ENCODE measurements around the gene NEDD4L.

- no peak for TF ChIP-seq TAF1 (conservative IDR thresholded peaks at IDR 0.05)
- TF ChIP-seq, protein P1, sequence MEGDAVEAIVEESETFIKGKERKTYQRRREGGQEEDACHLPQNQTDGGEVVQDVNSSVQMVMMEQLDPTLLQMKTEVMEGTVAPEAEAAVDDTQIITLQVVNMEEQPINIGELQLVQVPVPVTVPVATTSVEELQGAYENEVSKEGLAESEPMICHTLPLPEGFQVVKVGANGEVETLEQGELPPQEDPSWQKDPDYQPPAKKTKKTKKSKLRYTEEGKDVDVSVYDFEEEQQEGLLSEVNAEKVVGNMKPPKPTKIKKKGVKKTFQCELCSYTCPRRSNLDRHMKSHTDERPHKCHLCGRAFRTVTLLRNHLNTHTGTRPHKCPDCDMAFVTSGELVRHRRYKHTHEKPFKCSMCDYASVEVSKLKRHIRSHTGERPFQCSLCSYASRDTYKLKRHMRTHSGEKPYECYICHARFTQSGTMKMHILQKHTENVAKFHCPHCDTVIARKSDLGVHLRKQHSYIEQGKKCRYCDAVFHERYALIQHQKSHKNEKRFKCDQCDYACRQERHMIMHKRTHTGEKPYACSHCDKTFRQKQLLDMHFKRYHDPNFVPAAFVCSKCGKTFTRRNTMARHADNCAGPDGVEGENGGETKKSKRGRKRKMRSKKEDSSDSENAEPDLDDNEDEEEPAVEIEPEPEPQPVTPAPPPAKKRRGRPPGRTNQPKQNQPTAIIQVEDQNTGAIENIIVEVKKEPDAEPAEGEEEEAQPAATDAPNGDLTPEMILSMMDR (IDR thresholded peaks at IDR 0.05; ENCODE audit: low read depth, low read length, missing input control), result no peak
- TF ChIP-seq, protein P2, sequence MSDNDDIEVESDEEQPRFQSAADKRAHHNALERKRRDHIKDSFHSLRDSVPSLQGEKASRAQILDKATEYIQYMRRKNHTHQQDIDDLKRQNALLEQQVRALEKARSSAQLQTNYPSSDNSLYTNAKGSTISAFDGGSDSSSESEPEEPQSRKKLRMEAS (IDR thresholded peaks at IDR 0.05), result no peak
- TF ChIP-seq GABPA (IDR thresholded peaks at IDR 0.05 in 1 of 2, conservative IDR thresholded peaks at IDR 0.05 in 1 of 2), result no peak
- TF ChIP-seq, protein P3, sequence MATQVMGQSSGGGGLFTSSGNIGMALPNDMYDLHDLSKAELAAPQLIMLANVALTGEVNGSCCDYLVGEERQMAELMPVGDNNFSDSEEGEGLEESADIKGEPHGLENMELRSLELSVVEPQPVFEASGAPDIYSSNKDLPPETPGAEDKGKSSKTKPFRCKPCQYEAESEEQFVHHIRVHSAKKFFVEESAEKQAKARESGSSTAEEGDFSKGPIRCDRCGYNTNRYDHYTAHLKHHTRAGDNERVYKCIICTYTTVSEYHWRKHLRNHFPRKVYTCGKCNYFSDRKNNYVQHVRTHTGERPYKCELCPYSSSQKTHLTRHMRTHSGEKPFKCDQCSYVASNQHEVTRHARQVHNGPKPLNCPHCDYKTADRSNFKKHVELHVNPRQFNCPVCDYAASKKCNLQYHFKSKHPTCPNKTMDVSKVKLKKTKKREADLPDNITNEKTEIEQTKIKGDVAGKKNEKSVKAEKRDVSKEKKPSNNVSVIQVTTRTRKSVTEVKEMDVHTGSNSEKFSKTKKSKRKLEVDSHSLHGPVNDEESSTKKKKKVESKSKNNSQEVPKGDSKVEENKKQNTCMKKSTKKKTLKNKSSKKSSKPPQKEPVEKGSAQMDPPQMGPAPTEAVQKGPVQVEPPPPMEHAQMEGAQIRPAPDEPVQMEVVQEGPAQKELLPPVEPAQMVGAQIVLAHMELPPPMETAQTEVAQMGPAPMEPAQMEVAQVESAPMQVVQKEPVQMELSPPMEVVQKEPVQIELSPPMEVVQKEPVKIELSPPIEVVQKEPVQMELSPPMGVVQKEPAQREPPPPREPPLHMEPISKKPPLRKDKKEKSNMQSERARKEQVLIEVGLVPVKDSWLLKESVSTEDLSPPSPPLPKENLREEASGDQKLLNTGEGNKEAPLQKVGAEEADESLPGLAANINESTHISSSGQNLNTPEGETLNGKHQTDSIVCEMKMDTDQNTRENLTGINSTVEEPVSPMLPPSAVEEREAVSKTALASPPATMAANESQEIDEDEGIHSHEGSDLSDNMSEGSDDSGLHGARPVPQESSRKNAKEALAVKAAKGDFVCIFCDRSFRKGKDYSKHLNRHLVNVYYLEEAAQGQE (IDR thresholded peaks at IDR 0.05), result no peak
- no peak for TF ChIP-seq RAD21 (IDR thresholded peaks at IDR 0.05)
- TF ChIP-seq HNF4G (IDR thresholded peaks at IDR 0.05), result no peak
- no peak for TF ChIP-seq ATF3 (IDR thresholded peaks at IDR 0.05)
- no peak for TF ChIP-seq SP1 (IDR thresholded peaks at IDR 0.05)
- TF ChIP-seq JUND (IDR thresholded peaks at IDR 0.05), result no peak
Measured at GRCh38 chr18:58021504-58021903, 22.5 kb upstream of the NEDD4L start.

Data from liver (tissue), 3 donors.